GM21619 (cell line): Measurements from ENCODE around the gene FAM107B.

Source experiments
- ATAC-seq: cut with Tn5 transposase; IDR thresholded peaks from one replicate; pipeline ENCODE4 v1.9.1; 2021; ENCODE audit not compliant: unreplicated experiment

The FAM107B gene

GRCh38 chr10:14540611-14541010 lies 234.1 kb downstream of the FAM107B start:
- no peak for ATAC-seq

- ATAC-seq = no peak
Measured at GRCh38 chr10:14540062-14540461, 234.6 kb downstream of the FAM107B start.

GRCh38 chr10:14539176-14539575 lies 235.5 kb downstream of the FAM107B start:
- ATAC-seq = no peak

GRCh38 chr10:14536241-14537213 lies 238.2 kb downstream of the FAM107B start:
- ATAC-seq = no peak

- no peak for ATAC-seq
Measured at GRCh38 chr10:14535457-14536130, 239.1 kb downstream of the FAM107B start.

GRCh38 chr10:14534152-14534551 lies 240.5 kb downstream of the FAM107B start:
- ATAC-seq = no peak

GRCh38 chr10:14533295-14533694 lies 241.4 kb downstream of the FAM107B start:
- no peak for ATAC-seq

GRCh38 chr10:14532473-14533251 lies 242.0 kb downstream of the FAM107B start:
- ATAC-seq = no peak

- no peak for ATAC-seq
Measured at GRCh38 chr10:14531974-14532373, 242.7 kb downstream of the FAM107B start.

GRCh38 chr10:14530465-14530864 lies 244.2 kb downstream of the FAM107B start:
- no peak for ATAC-seq

- no peak for ATAC-seq
Measured at GRCh38 chr10:14529351-14529750, 245.3 kb downstream of the FAM107B start.

GRCh38 chr10:14528450-14528849 lies 246.2 kb downstream of the FAM107B start:
- ATAC-seq = no peak

GRCh38 chr10:14527915-14528314 lies 246.8 kb downstream of the FAM107B start:
- no peak for ATAC-seq

GRCh38 chr10:14527134-14527844 lies 247.4 kb downstream of the FAM107B start:
- ATAC-seq = no peak

GRCh38 chr10:14526326-14526725 lies 248.4 kb downstream of the FAM107B start:
- no peak for ATAC-seq

- ATAC-seq = no peak
Measured at GRCh38 chr10:14524691-14525324, 249.9 kb downstream of the FAM107B start.

GRCh38 chr10:14523286-14523685 lies 251.4 kb downstream of the FAM107B start:
- ATAC-seq = no peak

GRCh38 chr10:14519785-14520184 lies 254.9 kb downstream of the FAM107B start:
- ATAC-seq = no peak

GRCh38 chr10:14518149-14518548 lies 256.5 kb downstream of the FAM107B start:
- no peak for ATAC-seq

- ATAC-seq = no peak
Measured at GRCh38 chr10:14513123-14513522, 261.6 kb downstream of the FAM107B start.
